Panc1 (cell line): Measurements from ENCODE around the gene PEX10.

Source experiments
- CTCF ChIP-seq: fragments of 450-650 bp; IDR thresholded peaks from 2 replicates; pipeline ENCODE4 v1.5.1; 2017; ENCODE audit warnings: mild to moderate bottlenecking
- POLR2AphosphoS5 ChIP-seq: IDR thresholded peaks from 2 replicates; pipeline ENCODE4 v1.6.1; 2012; ENCODE audit warnings: mild to moderate bottlenecking, low read depth, low read length, moderate library complexity
- SIN3A ChIP-seq: IDR thresholded peaks from 2 replicates; pipeline ENCODE4 v1.6.1; 2012; ENCODE audit warnings: low read depth, mild to moderate bottlenecking, low read length, moderate library complexity, borderline replicate concordance; ENCODE audit not compliant: insufficient read depth
- TF ChIP-seq, protein P1 (sequence below), 2 experiments: IDR thresholded peaks; 2 replicates each; pipeline ENCODE4 v1.6.1; 2011 to 2012; ENCODE audit warnings: low read depth in 2 of 2, control low read depth in 1 of 2, low read length in 1 of 2, mild to moderate bottlenecking in 1 of 2, moderate library complexity in 1 of 2; ENCODE audit not compliant: insufficient read depth in 1 of 2

- TF ChIP-seq CTCF (no peak), POLR2AphosphoS5 (no peak), SIN3A (no peak)
- TF ChIP-seq, protein P1, sequence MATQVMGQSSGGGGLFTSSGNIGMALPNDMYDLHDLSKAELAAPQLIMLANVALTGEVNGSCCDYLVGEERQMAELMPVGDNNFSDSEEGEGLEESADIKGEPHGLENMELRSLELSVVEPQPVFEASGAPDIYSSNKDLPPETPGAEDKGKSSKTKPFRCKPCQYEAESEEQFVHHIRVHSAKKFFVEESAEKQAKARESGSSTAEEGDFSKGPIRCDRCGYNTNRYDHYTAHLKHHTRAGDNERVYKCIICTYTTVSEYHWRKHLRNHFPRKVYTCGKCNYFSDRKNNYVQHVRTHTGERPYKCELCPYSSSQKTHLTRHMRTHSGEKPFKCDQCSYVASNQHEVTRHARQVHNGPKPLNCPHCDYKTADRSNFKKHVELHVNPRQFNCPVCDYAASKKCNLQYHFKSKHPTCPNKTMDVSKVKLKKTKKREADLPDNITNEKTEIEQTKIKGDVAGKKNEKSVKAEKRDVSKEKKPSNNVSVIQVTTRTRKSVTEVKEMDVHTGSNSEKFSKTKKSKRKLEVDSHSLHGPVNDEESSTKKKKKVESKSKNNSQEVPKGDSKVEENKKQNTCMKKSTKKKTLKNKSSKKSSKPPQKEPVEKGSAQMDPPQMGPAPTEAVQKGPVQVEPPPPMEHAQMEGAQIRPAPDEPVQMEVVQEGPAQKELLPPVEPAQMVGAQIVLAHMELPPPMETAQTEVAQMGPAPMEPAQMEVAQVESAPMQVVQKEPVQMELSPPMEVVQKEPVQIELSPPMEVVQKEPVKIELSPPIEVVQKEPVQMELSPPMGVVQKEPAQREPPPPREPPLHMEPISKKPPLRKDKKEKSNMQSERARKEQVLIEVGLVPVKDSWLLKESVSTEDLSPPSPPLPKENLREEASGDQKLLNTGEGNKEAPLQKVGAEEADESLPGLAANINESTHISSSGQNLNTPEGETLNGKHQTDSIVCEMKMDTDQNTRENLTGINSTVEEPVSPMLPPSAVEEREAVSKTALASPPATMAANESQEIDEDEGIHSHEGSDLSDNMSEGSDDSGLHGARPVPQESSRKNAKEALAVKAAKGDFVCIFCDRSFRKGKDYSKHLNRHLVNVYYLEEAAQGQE (IDR thresholded peaks at IDR 0.05; ENCODE audit: insufficient read depth in 1 of 2, low read depth in 2 of 2, low read length in 1 of 2), result no peak
These were observed 40.6 kb upstream of the PEX10 start for GRCh38 chr1:2452932-2453315.
